PFSK-1 (cell line): Measurements from ENCODE around the gene CPOX.

Experiments
- FOXP2 ChIP-seq: optimal IDR thresholded peaks from 2 replicates; pipeline ENCODE3; 2011; ENCODE audit warnings: borderline replicate concordance, control low read depth, inconsistent platforms; ENCODE audit not compliant: insufficient read depth; ENCODE audit errors: extremely low read length, extremely low read depth
- POLR2AphosphoS5 ChIP-seq: IDR thresholded peaks from 2 replicates; pipeline ENCODE4 v1.6.1; 2012; ENCODE audit warnings: low read depth, mild to moderate bottlenecking, control low read depth, low read length, moderate library complexity
- REST ChIP-seq, 2 experiments: IDR thresholded peaks; 2 replicates each; pipeline versions ENCODE4 v1.6.1 to v1.8.0; 2011 to 2012; ENCODE audit warnings: low read depth in 2 of 2, low read length in 2 of 2, control low read depth in 1 of 2, inconsistent platforms in 1 of 2, mild to moderate bottlenecking in 1 of 2, moderate library complexity in 1 of 2; ENCODE audit not compliant: insufficient read depth in 1 of 2

GRCh38 chr3:98612587-98612986 is 19.2 kb upstream of the CPOX start:
- TF ChIP-seq POLR2AphosphoS5 (no peak), FOXP2 (no peak), REST (IDR thresholded peaks at IDR 0.05; ENCODE audit: insufficient read depth in 1 of 2, low read depth in 2 of 2, low read length in 2 of 2) (no peak)
